ACHN (cell line): ENCODE results near the gene NOS1AP.

ENCODE experiments used
- DNase-seq: peaks from one replicate; pipeline ENCODE4 v3.0.0-alpha.2; 2015
- in situ Hi-C: cut with HindIII; loops from 2 replicates; pipeline ENCODE4 v1.10.0; 2017; ENCODE audit warnings: low sequenced_read_pairs, low pct_ligation_motif_present, low pct_unique_long_range_greater_than_20kb

The NOS1AP gene

GRCh38 chr1:162069334-162070093, at the start of gene NOS1AP:
NOS1AP (plus strand) TSS chr1:162069691; CDS start chr1:162070178, 487 bp downstream.
- peak; percentile 77 for DNase-seq
- in situ Hi-C loops = no loop called here

GRCh38 chr1:162020150-162020549, 49.3 kb upstream of the NOS1AP start:
- in situ Hi-C loops = no loop called here
- no peak for DNase-seq

DNA sequence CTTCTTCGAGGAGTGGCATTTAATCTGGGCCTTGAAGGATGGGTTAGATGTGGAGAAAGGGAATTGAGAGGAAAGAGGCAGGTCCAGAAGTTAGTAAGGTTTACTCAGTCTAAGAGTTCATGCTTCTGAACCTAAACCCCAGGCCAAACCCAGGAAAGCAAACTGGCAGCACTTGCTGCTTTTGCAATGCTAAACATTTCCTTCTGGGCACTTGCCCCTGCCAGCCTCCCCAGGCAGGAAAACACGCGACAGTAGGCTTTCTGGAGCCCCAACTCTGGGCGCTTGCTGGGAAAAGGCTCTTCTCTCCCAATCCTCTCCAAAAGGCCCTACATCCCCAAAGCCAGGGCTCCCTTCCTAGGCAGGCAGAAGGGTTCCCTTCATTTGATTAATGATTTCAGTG, 48.4 kb upstream of the NOS1AP start:
- in situ Hi-C loops = no loop called here
- no peak for DNase-seq

DNA sequence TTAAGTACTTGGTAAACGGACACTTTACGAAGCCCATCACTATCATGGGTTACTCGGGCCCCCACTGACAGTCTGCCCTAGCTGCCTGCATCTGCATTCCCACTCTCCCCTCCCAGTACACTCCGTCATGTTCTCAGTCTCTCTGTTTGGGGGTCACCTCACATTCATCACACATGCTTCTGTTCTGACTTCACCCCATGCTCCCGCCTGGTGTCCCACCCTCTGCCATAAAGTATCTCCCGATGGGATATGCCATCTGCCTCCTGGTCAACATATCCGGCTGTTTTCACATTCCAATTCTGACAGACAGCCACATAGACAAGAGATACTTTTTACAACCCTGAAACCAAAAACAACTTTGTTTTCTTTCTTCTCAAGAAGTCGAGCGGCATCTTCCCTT, 46.9 kb upstream of the NOS1AP start:
- in situ Hi-C loops = no loop called here
- DNase-seq = no peak

GRCh38 chr1:162023181-162023546, 46.3 kb upstream of the NOS1AP start:
- in situ Hi-C loops = no loop called here
- DNase-seq = no peak

- peak; percentile 94 for DNase-seq
- in situ Hi-C loops = no loop called here
These were observed 45.7 kb upstream of the NOS1AP start, which contains the start of gene OLFML2B for GRCh38 chr1:162023547-162024501. OLFML2B (minus strand) TSS chr1:162023869; CDS start chr1:162023430, 439 bp downstream.

DNA sequence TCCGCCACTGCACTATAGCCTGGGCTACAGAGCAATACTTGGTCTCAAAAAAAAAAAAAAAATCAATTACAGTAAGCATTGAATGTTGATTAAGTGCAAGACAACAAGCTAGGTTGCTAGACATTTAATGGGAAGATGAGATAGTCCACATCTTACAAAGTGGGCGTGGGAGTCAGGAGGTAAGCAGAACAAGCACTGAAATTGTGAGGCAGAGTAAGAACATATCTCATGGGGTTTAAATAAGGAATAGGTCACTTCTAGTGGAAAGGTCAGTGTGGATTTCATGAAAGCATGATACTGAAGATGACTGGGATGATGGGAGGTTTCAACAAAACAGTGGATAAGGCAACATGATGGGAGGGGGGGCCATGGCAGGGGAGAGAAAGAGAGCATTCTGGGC, 44.0 kb upstream of the NOS1AP start:
- in situ Hi-C loops = loop anchor here (25.0 kb wide), 1 partner anchor 238 kb away; no protein-coding TSS in a partner anchor
- DNase-seq = no peak

DNA sequence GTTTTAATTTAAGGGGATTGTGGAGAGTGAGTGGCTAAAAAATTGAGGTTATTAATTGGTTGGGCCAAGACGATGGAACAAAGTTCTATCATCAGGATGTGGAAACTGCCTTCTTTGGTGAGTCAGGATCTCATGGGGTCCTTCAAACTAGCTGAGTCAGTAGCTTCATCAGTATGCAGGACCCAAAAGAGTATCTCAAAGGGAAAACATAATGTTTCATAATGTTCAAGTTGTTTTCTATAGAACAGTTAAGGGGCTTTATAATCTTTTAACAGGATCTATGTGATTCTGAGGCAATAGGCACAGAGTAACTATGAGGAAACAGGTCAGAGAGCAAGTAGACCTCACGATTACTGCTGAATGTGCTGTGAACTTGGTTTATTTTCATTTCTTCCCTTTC, 42.6 kb upstream of the NOS1AP start:
- in situ Hi-C loops = loop anchor here (25.0 kb wide), 1 partner anchor 240 kb away; no protein-coding TSS in a partner anchor

GRCh38 chr1:162028726-162029125, 40.8 kb upstream of the NOS1AP start:
- no peak for DNase-seq
- in situ Hi-C loops = loop anchor here (25.0 kb wide), 1 partner anchor 241 kb away; no protein-coding TSS in a partner anchor

More for the DNA sequence above, 42.6 kb upstream of the NOS1AP start:
- no peak for DNase-seq

DNA sequence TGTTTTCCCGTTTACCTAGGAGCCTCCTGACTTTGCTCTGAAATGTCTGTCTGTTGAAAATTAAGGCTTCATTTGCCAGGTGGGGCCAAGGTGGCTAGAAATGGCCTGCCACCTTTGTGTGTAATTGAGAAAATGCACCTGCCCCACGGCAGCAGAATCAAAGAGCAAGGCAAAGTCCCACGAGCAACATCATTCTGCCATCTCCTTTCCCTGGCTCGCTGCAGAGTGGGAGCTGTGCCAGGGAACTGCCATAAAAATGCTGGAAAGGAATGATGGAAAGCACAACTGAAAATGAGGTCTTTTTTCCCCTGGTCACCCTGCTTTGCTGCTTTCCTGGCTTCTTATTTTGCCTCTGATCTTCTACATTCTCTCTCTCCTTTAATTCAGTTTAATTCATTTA, 40.3 kb upstream of the NOS1AP start:
- DNase-seq = no peak
- in situ Hi-C loops = loop anchor here (25.0 kb wide), 1 partner anchor 242 kb away; no protein-coding TSS in a partner anchor

GRCh38 chr1:162030759-162031280, 38.7 kb upstream of the NOS1AP start:
- no peak for DNase-seq
- in situ Hi-C loops = loop anchor here (25.0 kb wide), 1 partner anchor 244 kb away; no protein-coding TSS in a partner anchor

- in situ Hi-C loops = loop anchor here (25.0 kb wide), 1 partner anchor 246 kb away; no protein-coding TSS in a partner anchor
- no peak for DNase-seq
These were observed 36.1 kb upstream of the NOS1AP start for GRCh38 chr1:162033428-162033827.

- in situ Hi-C loops = loop anchor here (25.0 kb wide), 1 partner anchor 248 kb away; no protein-coding TSS in a partner anchor
- peak; percentile 33 for DNase-seq
These were observed 34.2 kb upstream of the NOS1AP start for GRCh38 chr1:162035241-162035640.

DNA sequence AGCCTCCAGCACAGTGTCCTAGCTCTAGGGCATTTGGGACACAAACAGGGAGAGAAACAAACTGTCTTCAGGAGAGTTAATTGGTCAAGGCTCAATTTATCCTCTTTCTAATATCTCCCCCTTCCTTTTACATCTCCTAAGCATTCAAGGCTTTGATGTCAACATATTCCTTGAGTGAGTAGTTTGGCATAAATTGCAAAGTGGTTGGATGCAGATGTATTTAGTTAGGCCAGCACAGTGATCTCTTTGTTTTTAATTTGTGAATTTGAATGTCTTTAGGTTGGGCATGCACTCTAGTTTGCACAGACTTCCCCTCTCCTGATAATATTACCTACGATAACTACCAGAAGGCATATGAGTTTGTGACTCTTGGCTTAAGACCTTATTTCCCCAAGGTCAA, 33.3 kb upstream of the NOS1AP start:
- in situ Hi-C loops = loop anchor here (25.0 kb wide), 1 partner anchor 249 kb away; no protein-coding TSS in a partner anchor
- no peak for DNase-seq

GRCh38 chr1:162038624-162039023, 30.9 kb upstream of the NOS1AP start:
- DNase-seq = no peak
- in situ Hi-C loops = loop anchor here (25.0 kb wide), 1 partner anchor 251 kb away; no protein-coding TSS in a partner anchor

DNA sequence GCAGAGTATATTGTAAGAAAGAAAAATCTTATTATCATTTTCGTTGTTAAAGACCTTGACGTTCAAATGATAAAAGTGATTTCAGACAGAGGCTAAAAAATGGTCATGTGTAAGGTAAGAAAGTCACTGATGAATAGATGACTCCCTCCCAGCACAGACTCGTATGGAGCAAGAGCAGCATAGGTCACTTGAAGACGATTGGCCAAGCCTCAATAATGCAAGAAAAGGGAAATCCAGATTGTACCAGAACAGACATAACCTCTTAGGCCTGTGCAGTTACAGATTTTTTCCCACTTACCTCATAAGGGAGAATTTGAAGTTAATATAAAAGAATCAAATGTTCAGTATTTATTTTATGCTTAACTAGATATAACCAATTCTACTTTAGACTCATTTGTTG, 29.5 kb upstream of the NOS1AP start:
- DNase-seq = no peak
- in situ Hi-C loops = loop anchor here (25.0 kb wide), 1 partner anchor 253 kb away; no protein-coding TSS in a partner anchor

DNA sequence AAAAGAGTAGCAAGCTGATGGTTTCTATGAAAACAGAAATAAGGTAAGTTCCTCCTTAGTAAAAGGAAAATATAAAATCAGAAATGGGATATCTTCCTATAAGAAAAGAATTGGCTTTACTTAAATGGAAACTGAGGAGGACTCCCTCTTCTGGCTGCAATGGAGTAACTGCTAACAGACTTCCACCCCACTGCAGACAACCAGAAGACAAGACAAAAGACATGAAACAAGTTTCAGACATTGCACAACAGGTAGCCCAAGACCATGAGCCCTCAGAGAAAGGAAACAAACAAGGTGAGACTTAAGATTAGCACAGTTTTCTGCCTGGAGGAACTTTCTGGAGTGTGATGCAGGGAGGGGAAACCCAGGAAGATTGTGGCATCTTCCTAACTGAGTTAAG, 28.8 kb upstream of the NOS1AP start:
- DNase-seq = peak; percentile 28
- in situ Hi-C loops = loop anchor here (25.0 kb wide), 1 partner anchor 253 kb away; no protein-coding TSS in a partner anchor

GRCh38 chr1:162042361-162042760, 27.1 kb upstream of the NOS1AP start:
- DNase-seq = no peak
- in situ Hi-C loops = loop anchor here (25.0 kb wide), 1 partner anchor 255 kb away; no protein-coding TSS in a partner anchor
